Epithelial cell of prostate (primary cell): ENCODE results near the gene MSN.
A peak's percentile ranks its signal among the peaks of the same experiment; 100 is the strongest.

Experiments
- DNase-seq: peaks from one replicate; pipeline ENCODE4 v3.0.0-alpha.2; 2011; ENCODE audit warnings: low read depth, low spot score
- H3K27ac ChIP-seq: fragments of 450-650 bp; 2 replicates; pipeline ENCODE4 v1.5.1; 2017; ENCODE audit warnings: mild to moderate bottlenecking

Gene MSN

DNA sequence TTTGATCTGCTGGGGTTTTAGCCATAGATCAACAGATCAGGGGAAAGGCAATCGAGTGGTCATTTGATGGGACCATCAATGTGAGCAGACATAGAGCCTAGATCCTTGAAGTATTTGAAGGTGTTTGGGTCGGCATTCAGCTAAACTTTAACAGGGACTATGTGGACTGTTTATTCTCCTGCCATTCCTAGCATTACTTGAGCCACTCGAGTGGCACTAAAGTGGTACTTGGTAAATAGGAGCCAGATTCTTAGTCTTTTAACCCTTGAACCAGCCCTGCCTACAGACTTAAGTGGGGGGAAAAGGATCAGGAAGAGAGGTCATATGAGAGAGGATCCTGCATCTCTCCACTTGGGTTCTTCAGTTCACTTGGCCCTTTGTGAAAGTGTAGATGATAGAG lies 3.8 kb downstream of the MSN start:
- peak overlapping the region; percentile 96 for H3K27ac ChIP-seq

GRCh38 chrX:65671966-65672365 lies 4.5 kb downstream of the MSN start:
- no peak for DNase-seq
- peak overlapping the region; percentile 96 for H3K27ac ChIP-seq

More for the DNA sequence above, 3.8 kb downstream of the MSN start:
- no peak for DNase-seq

DNA sequence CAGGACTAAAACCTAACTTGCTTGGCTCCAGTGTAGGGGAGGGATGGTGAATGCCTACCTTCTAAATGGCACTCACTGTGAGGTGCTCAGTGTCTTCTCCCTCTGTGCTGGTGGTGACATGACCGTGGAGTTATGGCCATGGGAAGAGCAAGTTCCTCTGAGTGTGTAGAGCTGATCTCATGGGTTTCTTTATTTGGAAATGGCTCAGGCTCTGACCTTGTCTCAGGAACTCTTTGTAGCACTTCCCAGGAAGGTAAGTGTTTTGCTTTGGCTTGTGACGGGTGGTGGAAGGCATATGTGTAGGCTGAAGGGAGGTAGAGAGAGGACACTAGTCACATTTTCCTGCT lies 6.4 kb downstream of the MSN start:
- no peak for DNase-seq
- H3K27ac ChIP-seq = peak overlapping the region; percentile 96

DNA sequence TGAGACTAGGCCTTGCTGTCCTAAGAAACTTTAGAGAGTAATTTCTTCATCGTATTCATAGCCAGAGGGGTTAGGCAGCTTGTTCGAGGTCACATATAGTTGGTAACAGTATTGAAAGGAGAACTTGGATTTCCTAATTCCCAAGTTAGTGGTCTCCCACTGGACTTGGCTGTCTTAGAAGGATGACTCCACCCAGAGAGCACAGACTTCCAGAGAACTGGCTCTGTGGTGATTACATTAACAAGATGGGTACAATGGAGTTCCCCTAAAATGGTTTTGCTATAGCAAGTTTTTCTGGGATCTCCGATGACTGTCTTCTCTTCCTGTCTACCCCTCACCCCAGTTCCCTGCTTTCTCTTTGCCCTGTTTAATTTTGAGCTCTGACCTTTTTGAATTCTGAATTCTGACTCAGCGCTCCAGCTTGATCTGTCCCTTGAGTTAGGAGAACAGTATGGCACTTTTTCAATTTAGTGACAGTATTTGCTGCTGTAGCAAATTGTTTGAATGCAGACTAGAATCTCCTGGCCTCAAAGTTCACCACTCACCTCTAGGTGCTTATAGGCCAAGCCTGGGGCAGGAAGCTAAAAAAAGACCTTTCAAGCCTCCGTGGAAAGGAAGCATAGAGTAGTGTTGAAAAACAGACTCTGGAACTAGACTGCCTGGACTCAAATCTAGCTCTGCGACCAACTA lies 6.9 kb downstream of the MSN start:
- H3K27ac ChIP-seq = peak overlapping the region; percentile 96
- DNase-seq = no peak

DNA sequence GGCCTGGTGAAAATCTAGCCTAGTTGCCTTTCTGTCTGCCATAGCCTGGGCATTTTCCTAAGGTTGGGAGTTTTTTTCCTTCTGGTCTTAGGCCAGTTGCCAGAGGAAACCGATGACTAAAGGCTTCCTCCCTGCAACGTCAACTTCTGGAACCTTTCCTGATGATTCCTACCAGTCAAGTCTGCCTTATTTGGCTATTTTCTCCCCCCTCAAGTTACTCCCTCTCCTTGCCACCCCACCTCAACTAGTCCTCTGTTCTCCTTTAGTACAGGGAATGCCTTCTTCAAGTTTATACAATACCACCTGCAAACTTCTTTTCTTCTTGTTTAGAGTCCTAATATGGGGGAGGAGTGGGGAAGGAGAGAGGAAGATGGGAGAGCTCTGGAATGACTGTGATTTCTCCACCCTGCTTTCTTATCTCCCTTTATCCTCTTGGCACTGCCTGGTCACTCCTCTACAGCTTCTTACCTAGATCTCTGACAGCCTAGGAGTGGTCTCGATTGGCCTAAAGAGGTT lies 10.6 kb downstream of the MSN start:
- DNase-seq = no peak
- peak overlapping the region; percentile 96 for H3K27ac ChIP-seq

DNA sequence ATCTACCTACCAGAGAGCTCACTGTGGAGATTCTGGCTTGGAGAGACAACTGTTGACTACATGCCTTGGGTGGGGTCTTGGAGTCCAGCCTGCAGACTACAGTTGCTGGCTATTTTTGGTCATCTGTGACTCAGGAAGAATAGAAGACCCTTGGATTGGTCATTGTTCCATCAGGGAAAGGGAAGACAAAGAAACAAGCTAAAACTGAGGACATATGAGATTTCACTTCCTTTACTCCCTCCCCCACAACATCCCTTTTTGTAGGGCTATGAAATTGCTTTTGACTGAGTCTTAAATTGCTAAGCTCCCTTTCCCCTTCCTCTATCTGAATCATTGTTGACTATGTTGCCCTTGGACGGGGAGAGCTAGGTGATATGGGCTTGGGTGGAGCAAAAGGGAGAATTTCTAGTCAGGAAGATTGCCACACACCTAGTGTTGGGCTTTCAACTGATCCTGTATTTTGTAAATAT lies 11.7 kb downstream of the MSN start:
- peak overlapping the region; percentile 96 for H3K27ac ChIP-seq
- peak; percentile 37 for DNase-seq

DNA sequence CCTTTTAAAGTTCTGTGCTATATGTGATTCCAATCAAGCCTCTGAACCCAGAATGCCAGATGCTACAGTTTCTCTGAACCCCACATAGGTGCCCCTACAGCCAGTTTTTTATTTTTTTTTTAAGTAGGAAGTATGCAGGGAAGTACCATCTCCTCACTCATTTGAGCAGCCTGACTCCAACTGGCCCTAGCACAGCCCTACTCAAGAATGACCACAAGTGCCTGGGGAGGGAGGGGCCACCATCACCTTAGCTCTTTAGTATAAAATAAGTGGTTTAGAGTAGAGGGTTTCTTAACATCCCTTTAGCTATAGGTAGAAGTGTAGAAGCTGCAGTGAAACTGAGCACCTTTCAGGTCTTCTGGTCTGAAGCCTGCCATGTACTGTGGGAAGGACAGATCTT lies 14.4 kb downstream of the MSN start:
- H3K27ac ChIP-seq = no peak overlapping the region
- DNase-seq = no peak

DNA sequence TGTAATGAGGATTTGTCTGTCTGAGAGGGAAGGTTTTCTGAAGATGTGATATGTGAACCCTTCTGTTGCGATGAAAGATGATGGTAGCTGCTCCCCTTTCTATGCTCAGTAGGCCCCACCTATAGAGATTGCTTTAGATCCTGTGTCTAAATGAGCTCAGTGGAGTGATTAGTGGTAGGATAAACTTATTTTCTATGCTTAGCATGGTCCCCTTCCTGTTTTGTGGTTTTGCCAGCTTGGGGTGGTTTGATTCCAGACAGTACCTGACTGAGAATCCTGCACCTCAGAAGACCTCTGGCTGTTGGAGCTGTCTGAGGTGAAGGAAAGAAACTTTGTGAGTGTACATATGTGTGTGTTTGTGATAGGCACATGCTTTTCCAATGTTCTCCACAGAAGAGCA lies 17.7 kb downstream of the MSN start:
- peak overlapping the region; percentile 84 for H3K27ac ChIP-seq
- DNase-seq = no peak

DNA sequence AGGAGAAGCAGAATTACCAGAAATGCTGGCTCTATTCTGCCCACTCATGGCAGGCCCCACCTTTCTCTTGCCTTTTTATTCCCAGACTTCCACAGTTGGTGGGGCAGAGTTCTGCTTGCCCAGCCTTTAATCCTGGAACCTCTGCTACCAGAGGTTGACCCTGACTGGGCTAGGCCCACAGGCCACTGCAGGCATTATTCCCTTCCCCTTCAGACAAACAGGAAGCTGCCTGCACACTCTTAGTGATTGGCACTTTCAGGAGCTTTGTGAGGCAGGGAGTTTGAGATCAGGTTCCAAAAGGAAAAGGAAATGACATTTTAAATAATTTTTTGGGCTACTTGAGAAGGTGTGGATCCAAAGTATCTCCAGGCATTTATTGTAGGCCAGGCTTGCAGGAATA lies 18.8 kb downstream of the MSN start:
- DNase-seq = no peak
- peak overlapping the region; percentile 84 for H3K27ac ChIP-seq

DNA sequence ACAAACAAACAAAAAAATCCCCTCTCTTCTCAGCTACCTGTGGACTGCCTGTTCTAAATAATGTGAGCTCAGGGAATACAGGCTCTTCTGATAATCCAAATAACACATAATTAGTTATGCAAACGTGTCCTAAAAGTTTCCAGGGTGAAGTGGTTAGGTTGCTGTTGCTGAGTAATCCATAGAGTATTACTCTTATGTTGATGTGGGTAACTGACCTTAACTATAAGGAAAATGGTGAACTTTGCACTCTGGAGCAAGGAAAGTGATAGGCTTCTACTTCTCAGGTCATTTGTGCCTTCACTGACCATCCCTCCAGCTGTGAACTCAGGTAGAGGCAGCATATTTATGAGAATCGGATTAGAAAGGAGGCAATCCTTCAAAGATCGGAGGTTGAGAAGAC lies 19.9 kb downstream of the MSN start:
- H3K27ac ChIP-seq = peak overlapping the region; percentile 84
- DNase-seq = no peak

GRCh38 chrX:65688403-65688871 lies 21.0 kb downstream of the MSN start:
- no peak for DNase-seq
- H3K27ac ChIP-seq = peak overlapping the region; percentile 84

GRCh38 chrX:65689377-65689776 lies 21.9 kb downstream of the MSN start:
- H3K27ac ChIP-seq = peak overlapping the region; percentile 84
- no peak for DNase-seq

DNA sequence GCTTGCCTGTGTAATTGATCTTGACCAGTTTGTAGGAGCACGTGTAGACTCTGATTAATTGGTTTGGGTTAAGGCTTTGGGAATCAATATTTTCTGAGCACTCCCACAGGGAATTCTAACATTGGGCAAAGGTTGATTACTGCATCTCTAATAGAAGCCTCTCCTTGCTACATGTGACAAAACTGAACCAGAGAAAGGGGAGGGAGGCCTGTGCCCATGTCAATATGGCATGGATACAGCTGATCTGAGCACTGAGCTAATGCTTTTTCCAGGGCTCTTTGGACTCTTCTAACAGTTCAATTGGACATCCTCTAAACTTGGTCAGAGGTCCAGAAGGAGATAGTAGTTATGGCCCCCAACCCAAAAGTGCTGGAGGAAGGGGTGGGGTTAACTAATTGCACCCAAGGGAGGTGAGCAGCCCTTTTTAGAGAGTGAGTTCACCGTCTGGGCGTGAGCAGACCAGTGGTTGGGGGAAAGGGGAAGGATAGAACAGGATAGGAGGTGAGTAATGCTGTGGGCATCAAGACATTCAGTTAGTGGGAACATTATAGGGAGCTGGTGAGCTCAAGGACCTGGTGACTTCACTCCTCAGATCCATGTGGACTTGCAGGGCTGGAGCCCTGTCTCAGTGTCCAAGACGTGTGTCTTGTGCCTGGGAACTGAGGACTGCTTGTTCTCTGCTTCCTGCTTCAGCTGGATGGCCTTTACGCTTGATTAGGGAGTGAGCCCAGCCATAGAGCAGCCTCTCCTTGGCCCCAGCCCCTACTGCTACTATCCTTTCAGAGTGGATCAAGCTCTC lies 22.8 kb downstream of the MSN start:
- H3K27ac ChIP-seq = peak overlapping the region; percentile 84
- no peak for DNase-seq

GRCh38 chrX:65695849-65696449 lies 28.5 kb downstream of the MSN start:
- peak overlapping the region; percentile 25 for H3K27ac ChIP-seq
- no peak for DNase-seq

DNA sequence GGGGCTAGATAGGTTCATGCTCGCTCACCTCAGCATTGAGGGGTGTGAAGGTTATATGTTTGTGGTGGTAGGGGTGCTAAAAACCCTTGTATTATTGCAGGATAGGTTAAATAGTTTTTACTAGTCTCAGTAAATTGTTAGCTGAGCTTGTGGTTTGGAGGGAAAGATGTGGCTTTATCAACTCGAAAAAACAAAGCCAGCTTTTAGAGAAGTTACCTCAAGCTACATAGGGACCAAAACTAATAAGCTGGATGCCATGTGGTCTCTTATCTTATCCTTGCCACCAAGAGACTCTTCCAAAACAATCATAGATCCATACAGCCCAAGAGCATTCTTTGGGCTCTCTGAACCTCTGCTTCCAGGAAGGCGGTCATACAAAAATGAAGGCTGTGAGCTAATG lies 29.2 kb downstream of the MSN start:
- peak overlapping the region; percentile 45 for H3K27ac ChIP-seq
- DNase-seq = no peak

DNA sequence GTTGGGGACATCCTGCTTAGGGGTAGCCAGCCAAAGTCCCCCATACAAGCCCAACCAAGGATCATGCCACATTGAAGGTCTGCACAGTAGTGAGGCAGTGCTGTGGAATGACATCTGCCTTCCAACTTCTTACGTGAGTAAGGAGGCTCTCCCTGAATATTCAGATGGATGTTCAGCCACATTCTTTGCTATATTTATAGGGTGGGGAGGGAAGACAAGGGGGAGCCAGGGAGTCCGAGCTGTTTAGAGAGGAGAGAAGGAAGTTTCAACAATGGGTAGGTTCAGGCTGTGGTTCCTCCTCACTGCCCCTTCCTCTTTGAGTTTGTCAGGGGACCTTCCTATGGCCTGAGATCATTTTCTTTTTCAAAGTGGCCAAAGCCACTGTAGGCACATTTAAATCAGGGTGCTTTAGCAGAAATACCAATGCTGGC lies 29.8 kb downstream of the MSN start:
- no peak for DNase-seq
- H3K27ac ChIP-seq = peak overlapping the region; percentile 45

- no peak for DNase-seq
- H3K27ac ChIP-seq = peak overlapping the region; percentile 45
Observed at GRCh38 chrX:65697915-65698796, 30.7 kb downstream of the MSN start.

- peak overlapping the region; percentile 81 for H3K27ac ChIP-seq
- no peak for DNase-seq
Observed at GRCh38 chrX:65702956-65703355, 35.5 kb downstream of the MSN start.

- no peak for DNase-seq
- peak overlapping the region; percentile 81 for H3K27ac ChIP-seq
Observed at GRCh38 chrX:65705439-65705838, 38.0 kb downstream of the MSN start.
